OCI-LY7 (cell line): Measurements from ENCODE around the gene IGFBP2. TPM values are rescaled to one million over a fixed set of nuclear protein-coding genes. Genes with fewer than 3 reads are reported as not detected.
"Not testable (repeated sequence)": the region's sequence is repeated elsewhere in the genome, so short reads cannot be mapped to it uniquely, and the experiment has no call there.

ENCODE experiments used
- BruUV-seq: library from RNA; stranded (reverse); fragments of 400-500 nt; replicated peaks from 2 replicates; lab custom pipeline; 2021; lab: Mats Ljungman, UMichigan
- CTCF ChIA-PET: fragments of 300-600 bp; sonication (Branson Sonifier 250); formaldehyde crosslinking; loops from one replicate; lab custom pipeline; 2022; ENCODE audit warnings: antibody characterized with exemption; ENCODE audit not compliant: unreplicated experiment; lab: Charles Lee
- POLR2A ChIA-PET: fragments of 300-600 bp; sonication (Branson Sonifier 250); formaldehyde crosslinking; loops from one replicate; lab custom pipeline; 2022; ENCODE audit warnings: antibody characterized with exemption; lab: Charles Lee
- DNase-seq: peaks from one replicate; pipeline ENCODE4 v3.0.0-alpha.2; 2015; ENCODE audit warnings: low spot score
- H2AFZ ChIP-seq: fragments of 200-600 bp; sonication (generic), shearing (Covaris generic); 2 replicates; pipeline ENCODE4 v1.6.1; 2014; ENCODE audit warnings: mild to moderate bottlenecking, antibody characterized with exemption, low read length, moderate library complexity
- H3K27ac ChIP-seq: fragments of 200-600 bp; sonication (generic); 2 replicates; pipeline ENCODE4 v1.5.1; 2014; ENCODE audit warnings: mixed run types, low read depth, mild to moderate bottlenecking, moderate library complexity, low read length, inconsistent platforms; ENCODE audit not compliant: poor library complexity, severe bottlenecking
- H3K36me3 ChIP-seq: fragments of 200-600 bp; sonication (generic); 2 replicates; pipeline ENCODE4 v1.6.1; 2014; ENCODE audit warnings: mild to moderate bottlenecking, antibody characterized with exemption, low read length, moderate library complexity, mixed read lengths; ENCODE audit not compliant: insufficient read depth
- H3K4me1 ChIP-seq: fragments of 200-600 bp; sonication (generic); 2 replicates; pipeline ENCODE4 v1.5.1; 2014; ENCODE audit warnings: mild to moderate bottlenecking, low read length; ENCODE audit not compliant: insufficient read depth, poor library complexity, severe bottlenecking
- H3K4me2 ChIP-seq: fragments of 200-600 bp; sonication (generic); 2 replicates; pipeline ENCODE4 v1.6.1; 2014; ENCODE audit warnings: mild to moderate bottlenecking, low read length
- H3K4me3 ChIP-seq: fragments of 200-600 bp; sonication (generic); 2 replicates; pipeline ENCODE4 v1.5.1; 2014; ENCODE audit warnings: mild to moderate bottlenecking, low read depth, low read length; ENCODE audit not compliant: poor library complexity, severe bottlenecking
- H3K79me2 ChIP-seq: fragments of 200-600 bp; sonication (generic); 2 replicates; pipeline ENCODE4 v1.6.1; 2016; ENCODE audit warnings: low read depth, mild to moderate bottlenecking, low read length, moderate library complexity, mixed read lengths; ENCODE audit not compliant: insufficient read depth
- H3K9me2 ChIP-seq: fragments of 200-600 bp; sonication (generic); 2 replicates; pipeline ENCODE4 v1.6.1; 2016; ENCODE audit warnings: mild to moderate bottlenecking, low read length, mixed read lengths; ENCODE audit not compliant: insufficient read depth
- H3K9me3 ChIP-seq: fragments of 200-600 bp; sonication (generic); 2 replicates; pipeline ENCODE4 v1.6.1; 2014; ENCODE audit warnings: mild to moderate bottlenecking, mixed run types, low read length, mixed read lengths
- H4K20me1 ChIP-seq: fragments of 200-600 bp; sonication (generic); 2 replicates; pipeline ENCODE4 v1.6.1; 2014; ENCODE audit warnings: mild to moderate bottlenecking, antibody characterized with exemption, low read length, moderate library complexity, mixed read lengths; ENCODE audit not compliant: insufficient read depth
- CTCF ChIP-seq: fragments of 200-600 bp; sonication (generic); conservative IDR thresholded peaks from 2 replicates; pipeline ENCODE4 v1.5.1; 2014; ENCODE audit warnings: mild to moderate bottlenecking, antibody characterized with exemption, low read length, moderate library complexity, mixed read lengths
- EZH2phosphoT487 ChIP-seq: fragments of 200-600 bp; sonication (generic); IDR thresholded peaks from 2 replicates; pipeline ENCODE4 v1.6.1; 2018; ENCODE audit warnings: low read depth, borderline replicate concordance, mild to moderate bottlenecking, mixed run types, antibody characterized with exemption, low read length, moderate library complexity, mixed read lengths
- intact Hi-C: fragments of 100-400 bp; cut with micrococcal nuclease; formaldehyde crosslinking; loops from one replicate; pipeline ENCODE4 v1.10.0; 2022; ENCODE audit not compliant: unreplicated experiment
- total RNA-seq, 2 experiments: library from RNA; depleted of rRNA in 1 of 2; stranded (reverse); fragments of >200 nt in 1 of 2; shearing (Covaris generic) in 1 of 2; gene quantifications; 2 replicates each; pipeline ENCODE4 v1.2.3, GENCODE V29; 2014 to 2022

Gene IGFBP2
- total RNA-seq, 2 experiments from 2014 or later, result 0.66 TPM; not detected in 1

- TF ChIP-seq EZH2phosphoT487 (no peak), CTCF (no peak)
- H3K4me2 ChIP-seq, result no peak overlapping the region
- no peak for DNase-seq
- no peaks in the 10 kb centered on the region for H3K9me2 ChIP-seq
- H2AFZ ChIP-seq, result no peak overlapping the region
- H3K4me3 ChIP-seq, result no peak overlapping the region
- POLR2A ChIA-PET, result interaction anchor here (1.0 kb wide), 1 partner anchor 28 kb away, joined by 3 read pairs; no protein-coding TSS in a partner anchor
- H3K27ac ChIP-seq, result no peak overlapping the region
- CTCF ChIA-PET, result no interaction called here
- H3K79me2 ChIP-seq, result no peaks in the 10 kb centered on the region
- BruUV-seq, result no TSS peak
- H3K4me1 ChIP-seq, result no peaks in the 10 kb centered on the region
- H3K9me3 ChIP-seq, result no peaks in the 10 kb centered on the region
- intact Hi-C loops, result no loop called here
- H4K20me1 ChIP-seq, result no peaks in the 10 kb centered on the region
- no peaks in the 10 kb centered on the region for H3K36me3 ChIP-seq
Observed at GRCh38 chr2:216594081-216594480, 39.1 kb upstream of the IGFBP2 start.

GRCh38 chr2:216596236-216596979 is 36.8 kb upstream of the IGFBP2 start:
- DNase-seq, result no peak
- no peaks in the 10 kb centered on the region for H3K36me3 ChIP-seq
- no peak overlapping the region for H3K27ac ChIP-seq
- H3K9me3 ChIP-seq, result no peaks in the 10 kb centered on the region
- BruUV-seq, result no TSS peak
- H3K4me1 ChIP-seq, result no peaks in the 10 kb centered on the region
- no peak overlapping the region for H2AFZ ChIP-seq
- H3K4me3 ChIP-seq, result no peak overlapping the region
- POLR2A ChIA-PET, result no interaction called here
- no peak overlapping the region for H3K4me2 ChIP-seq
- TF ChIP-seq EZH2phosphoT487 (no peak), CTCF (no peak)
- CTCF ChIA-PET, result interaction anchor here (0.6 kb wide), 1 partner anchor 24 kb away, joined by 3 read pairs; no protein-coding TSS in a partner anchor
- intact Hi-C loops, result no loop called here
- H3K79me2 ChIP-seq, result no peaks in the 10 kb centered on the region
- no peaks in the 10 kb centered on the region for H4K20me1 ChIP-seq
- H3K9me2 ChIP-seq, result no peaks in the 10 kb centered on the region

GRCh38 chr2:216596980-216597509 is 36.2 kb upstream of the IGFBP2 start:
- H3K27ac ChIP-seq, result no peak overlapping the region
- no peak for DNase-seq
- no peaks in the 10 kb centered on the region for H3K9me3 ChIP-seq
- BruUV-seq, result no TSS peak
- ChIA-PET POLR2A (no interaction called here), CTCF (no interaction called here)
- no peaks in the 10 kb centered on the region for H3K4me1 ChIP-seq
- H2AFZ ChIP-seq, result no peak overlapping the region
- intact Hi-C loops, result no loop called here
- H3K9me2 ChIP-seq, result no peaks in the 10 kb centered on the region
- TF ChIP-seq CTCF (no peak), EZH2phosphoT487 (no peak)
- H3K36me3 ChIP-seq, result no peaks in the 10 kb centered on the region
- no peak overlapping the region for H3K4me3 ChIP-seq
- no peak overlapping the region for H3K4me2 ChIP-seq
- no peaks in the 10 kb centered on the region for H3K79me2 ChIP-seq
- H4K20me1 ChIP-seq, result no peaks in the 10 kb centered on the region

- H3K4me3 ChIP-seq, H3K9me2 ChIP-seq, H2AFZ ChIP-seq, H4K20me1 ChIP-seq, H3K9me3 ChIP-seq, H3K4me2 ChIP-seq, intact Hi-C loops, H3K79me2 ChIP-seq, H3K4me1 ChIP-seq, H3K36me3 ChIP-seq, DNase-seq, POLR2A ChIA-PET, H3K27ac ChIP-seq, CTCF ChIA-PET, BruUV-seq: not testable (repeated sequence)
Observed at GRCh38 chr2:216597825-216598224, 35.4 kb upstream of the IGFBP2 start.
